ENCODE measurements around the gene CDH23. TPM values are rescaled to one million over a fixed set of nuclear protein-coding genes. Genes with fewer than 3 reads are reported as not detected.

The CDH23 gene
- total and polyA plus RNA-seq, 2 donors, result 3.6 to 9.9 TPM

GRCh38 chr10:71708301-71708703 lies 311.6 kb downstream of the CDH23 start:
- H3K4me3 ChIP-seq (ENCODE audit: low read depth, low read length), result no peak overlapping the region
- no peak overlapping the region for H3K27ac ChIP-seq (ENCODE audit: low read depth)
- no peak for DNase-seq (ENCODE audit: extremely low spot score)
- 18% methylated on average over 10 of the region's 10 CpGs for WGBS
- H3K36me3 ChIP-seq (ENCODE audit: insufficient read depth), result no peaks in the 10 kb centered on the region
- no peaks in the 10 kb centered on the region for H3K4me1 ChIP-seq (ENCODE audit: insufficient read depth)

GRCh38 chr10:71708897-71709882 lies 312.5 kb downstream of the CDH23 start:
- 78% methylated on average over 28 of the region's 28 CpGs for WGBS

GRCh38 chr10:71710519-71710918 lies 313.8 kb downstream of the CDH23 start:
- no peak for DNase-seq (ENCODE audit: extremely low spot score)
- Histone ChIP-seq H3K27ac (ENCODE audit: low read depth) (no peak overlapping the region), H3K4me3 (ENCODE audit: low read depth, low read length) (no peak overlapping the region), H3K4me1 (ENCODE audit: insufficient read depth) (peaks cover 6% of the 10 kb centered on the region), H3K36me3 (ENCODE audit: insufficient read depth) (no peaks in the 10 kb centered on the region)
- 99% methylated on average over 2 of the region's 2 CpGs for WGBS

More at GRCh38 chr10:71708897-71709882, 312.5 kb downstream of the CDH23 start:
- Histone ChIP-seq H3K4me1 (ENCODE audit: insufficient read depth) (peaks cover 2% of the 10 kb centered on the region), H3K4me3 (ENCODE audit: low read depth, low read length) (no peak overlapping the region), H3K36me3 (ENCODE audit: insufficient read depth) (no peaks in the 10 kb centered on the region), H3K27ac (ENCODE audit: low read depth) (no peak overlapping the region)
- no peak for DNase-seq (ENCODE audit: extremely low spot score)

GRCh38 chr10:71711052-71711623 lies 314.4 kb downstream of the CDH23 start:
- no peak for DNase-seq (ENCODE audit: extremely low spot score)
- Histone ChIP-seq H3K4me1 (ENCODE audit: insufficient read depth) (peaks cover 6% of the 10 kb centered on the region), H3K4me3 (ENCODE audit: low read depth, low read length) (no peak overlapping the region), H3K36me3 (ENCODE audit: insufficient read depth) (no peaks in the 10 kb centered on the region), H3K27ac (ENCODE audit: low read depth) (no peak overlapping the region)
- WGBS, result 93% methylated on average over 6 of the region's 6 CpGs

- Histone ChIP-seq H3K36me3 (ENCODE audit: insufficient read depth) (no peaks in the 10 kb centered on the region), H3K4me3 (ENCODE audit: low read depth, low read length) (no peak overlapping the region), H3K4me1 (ENCODE audit: insufficient read depth) (peaks cover 6% of the 10 kb centered on the region), H3K27ac (ENCODE audit: low read depth) (no peak overlapping the region)
- WGBS, result 92% methylated on average over 2 of the region's 2 CpGs
- DNase-seq (ENCODE audit: extremely low spot score), result no peak
Observed at GRCh38 chr10:71712170-71712569, 315.4 kb downstream of the CDH23 start.

- Histone ChIP-seq H3K27ac (ENCODE audit: low read depth) (peak overlapping the region; percentile 95), H3K36me3 (ENCODE audit: insufficient read depth) (no peaks in the 10 kb centered on the region), H3K4me1 (ENCODE audit: insufficient read depth) (peaks cover 6% of the 10 kb centered on the region), H3K4me3 (ENCODE audit: low read depth, low read length) (no peak overlapping the region)
- no peak for DNase-seq (ENCODE audit: extremely low spot score)
- 69% methylated on average over 17 of the region's 17 CpGs for WGBS
Observed at GRCh38 chr10:71712572-71713134, 315.9 kb downstream of the CDH23 start.

GRCh38 chr10:71713135-71714030 lies 316.7 kb downstream of the CDH23 start:
- Histone ChIP-seq H3K27ac (ENCODE audit: low read depth) (peak overlapping the region; percentile 95), H3K4me1 (ENCODE audit: insufficient read depth) (peaks cover 6% of the 10 kb centered on the region), H3K36me3 (ENCODE audit: insufficient read depth) (no peaks in the 10 kb centered on the region), H3K4me3 (ENCODE audit: low read depth, low read length) (no peak overlapping the region)
- no peak for DNase-seq (ENCODE audit: extremely low spot score)
- WGBS, result 4% methylated on average over 12 of the region's 12 CpGs

GRCh38 chr10:71714031-71714410 lies 317.3 kb downstream of the CDH23 start:
- no peak overlapping the region for H3K4me3 ChIP-seq (ENCODE audit: low read depth, low read length)
- 64% methylated on average over 4 of the region's 4 CpGs for WGBS
- H3K27ac ChIP-seq (ENCODE audit: low read depth), result peak overlapping the region; percentile 95
- DNase-seq (ENCODE audit: extremely low spot score), result no peak
- no peaks in the 10 kb centered on the region for H3K36me3 ChIP-seq (ENCODE audit: insufficient read depth)
- peaks cover 6% of the 10 kb centered on the region for H3K4me1 ChIP-seq (ENCODE audit: insufficient read depth)

- no peak for DNase-seq (ENCODE audit: extremely low spot score)
- Histone ChIP-seq H3K4me1 (ENCODE audit: insufficient read depth) (peaks cover 6% of the 10 kb centered on the region), H3K4me3 (ENCODE audit: low read depth, low read length) (no peak overlapping the region), H3K36me3 (ENCODE audit: insufficient read depth) (no peaks in the 10 kb centered on the region), H3K27ac (ENCODE audit: low read depth) (peak overlapping the region; percentile 95)
- WGBS, result 70% methylated on average over 5 of the region's 5 CpGs
Observed at GRCh38 chr10:71714592-71714991, 317.9 kb downstream of the CDH23 start.

GRCh38 chr10:71715026-71715425 lies 318.3 kb downstream of the CDH23 start:
- H3K4me1 ChIP-seq (ENCODE audit: insufficient read depth), result peaks cover 6% of the 10 kb centered on the region
- H3K4me3 ChIP-seq (ENCODE audit: low read depth, low read length), result no peak overlapping the region
- 87% methylated on average over 8 of the region's 8 CpGs for WGBS
- H3K27ac ChIP-seq (ENCODE audit: low read depth), result peak overlapping the region; percentile 61
- DNase-seq (ENCODE audit: extremely low spot score), result no peak
- H3K36me3 ChIP-seq (ENCODE audit: insufficient read depth), result no peaks in the 10 kb centered on the region

- Histone ChIP-seq H3K27ac (ENCODE audit: low read depth) (no peak overlapping the region), H3K36me3 (ENCODE audit: insufficient read depth) (no peaks in the 10 kb centered on the region), H3K4me1 (ENCODE audit: insufficient read depth) (peaks cover 6% of the 10 kb centered on the region), H3K4me3 (ENCODE audit: low read depth, low read length) (no peak overlapping the region)
- 96% methylated on average over 20 of the region's 20 CpGs for WGBS
- DNase-seq (ENCODE audit: extremely low spot score), result no peak
Observed at GRCh38 chr10:71715860-71716259, 319.1 kb downstream of the CDH23 start.

GRCh38 chr10:71716426-71716825 lies 319.7 kb downstream of the CDH23 start:
- Histone ChIP-seq H3K36me3 (ENCODE audit: insufficient read depth) (no peaks in the 10 kb centered on the region), H3K4me1 (ENCODE audit: insufficient read depth) (peaks cover 6% of the 10 kb centered on the region), H3K27ac (ENCODE audit: low read depth) (no peak overlapping the region), H3K4me3 (ENCODE audit: low read depth, low read length) (no peak overlapping the region)
- WGBS, result 87% methylated on average over 5 of the region's 5 CpGs
- DNase-seq (ENCODE audit: extremely low spot score), result no peak

GRCh38 chr10:71717056-71717455 lies 320.3 kb downstream of the CDH23 start:
- peaks cover 6% of the 10 kb centered on the region for H3K4me1 ChIP-seq (ENCODE audit: insufficient read depth)
- no peak overlapping the region for H3K4me3 ChIP-seq (ENCODE audit: low read depth, low read length)
- no peaks in the 10 kb centered on the region for H3K36me3 ChIP-seq (ENCODE audit: insufficient read depth)
- 78% methylated on average over 4 of the region's 4 CpGs for WGBS
- no peak overlapping the region for H3K27ac ChIP-seq (ENCODE audit: low read depth)
- DNase-seq (ENCODE audit: extremely low spot score), result no peak

Measured in urinary bladder (tissue), 4 donors.